COLO668 (cell line): ENCODE measurements around the gene KIF26A.
A peak's percentile ranks its signal among the peaks of the same experiment; 100 is the strongest.
"Not testable (repeated sequence)": the region's sequence is repeated elsewhere in the genome, so short reads cannot be mapped to it uniquely, and the experiment has no call there.

Source experiments
- DNase-seq: peaks from one replicate; lab custom pipeline; 2025; ENCODE audit not compliant: unreplicated experiment; lab: John Stamatoyannopoulos, UW

Gene KIF26A

GRCh38 chr14:104206281-104206904 lies 68.0 kb downstream of the KIF26A start:
- DNase-seq = peak; percentile 21

DNA sequence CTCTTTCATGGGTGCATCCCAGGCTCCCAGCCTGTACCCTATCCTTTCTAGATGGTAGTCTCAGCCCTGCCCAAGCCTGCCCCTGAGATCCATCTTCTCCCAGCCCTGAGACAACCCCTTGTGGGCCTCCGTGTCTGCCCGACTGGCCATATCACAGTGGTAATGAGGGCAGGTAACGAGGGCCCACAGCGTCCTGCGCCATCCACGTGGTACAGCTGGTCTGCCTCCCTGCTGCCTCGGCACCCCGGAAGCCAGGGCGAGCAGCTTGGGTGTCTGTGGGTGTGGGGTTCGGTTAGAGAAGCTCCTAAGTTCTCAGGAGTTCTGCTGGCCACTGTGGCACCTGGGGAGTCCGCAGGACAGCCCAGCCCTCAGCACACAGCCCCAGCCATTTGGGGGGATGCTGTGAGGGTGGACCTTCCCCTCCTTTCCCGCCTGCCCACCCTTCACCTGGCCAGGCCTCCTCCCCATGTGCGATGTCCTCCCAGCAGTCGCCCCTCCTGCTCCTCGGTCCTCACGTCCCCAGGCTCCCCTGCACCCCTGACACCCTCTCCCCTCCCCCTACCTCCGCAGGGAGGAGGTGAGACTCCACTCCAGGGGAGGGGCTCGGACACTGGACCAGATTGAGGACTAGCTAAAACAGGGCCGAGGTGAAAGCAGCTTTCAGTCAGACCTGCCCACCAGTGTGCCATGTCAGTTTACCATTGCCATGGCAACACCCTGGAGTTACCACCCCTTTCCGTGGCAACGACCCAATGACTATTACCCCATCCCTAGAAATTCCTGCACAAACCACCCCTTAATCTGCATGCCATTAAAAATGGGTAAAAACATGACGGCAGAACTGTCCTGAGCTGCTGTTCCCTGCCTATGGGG lies 69.0 kb downstream of the KIF26A start:
- DNase-seq = no peak

GRCh38 chr14:104208015-104208295 lies 69.6 kb downstream of the KIF26A start:
- not testable (repeated sequence) for DNase-seq

DNA sequence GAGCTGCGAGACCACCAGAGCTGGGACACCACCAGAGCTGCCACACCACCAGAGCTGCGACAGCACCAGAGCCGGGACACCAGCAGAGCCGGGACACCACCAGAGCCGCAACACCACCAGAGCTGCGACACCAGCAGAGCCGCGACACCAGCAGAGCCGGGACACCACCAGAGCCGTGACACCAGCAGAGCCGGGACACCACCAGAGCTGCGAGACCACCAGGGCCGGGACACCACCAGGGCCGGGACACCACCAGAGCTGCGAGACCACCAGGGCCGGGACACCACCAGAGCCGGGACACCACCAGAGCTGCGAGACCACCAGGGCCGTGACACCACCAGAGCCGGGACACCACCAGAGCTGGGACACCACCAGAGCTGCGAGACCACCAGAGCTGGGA lies 69.9 kb downstream of the KIF26A start:
- not testable (repeated sequence) for DNase-seq

DNA sequence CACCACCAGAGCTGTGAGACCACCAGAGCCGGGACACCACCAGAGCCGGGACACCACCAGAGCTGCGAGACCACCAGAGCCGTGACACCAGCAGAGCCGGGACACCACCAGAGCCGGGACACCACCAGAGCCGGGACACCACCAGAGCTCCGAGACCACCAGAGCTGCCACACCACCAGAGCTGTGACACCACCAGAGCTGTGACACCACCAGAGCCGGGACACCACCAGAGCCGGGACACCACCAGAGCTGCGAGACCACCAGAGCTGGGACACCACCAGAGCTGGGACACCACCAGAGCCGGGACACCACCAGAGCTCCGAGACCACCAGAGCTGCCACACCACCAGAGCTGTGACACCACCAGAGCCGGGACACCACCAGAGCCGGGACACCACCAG lies 70.7 kb downstream of the KIF26A start:
- DNase-seq = not testable (repeated sequence)

GRCh38 chr14:104209985-104210816 lies 71.8 kb downstream of the KIF26A start:
- DNase-seq = no peak

DNA sequence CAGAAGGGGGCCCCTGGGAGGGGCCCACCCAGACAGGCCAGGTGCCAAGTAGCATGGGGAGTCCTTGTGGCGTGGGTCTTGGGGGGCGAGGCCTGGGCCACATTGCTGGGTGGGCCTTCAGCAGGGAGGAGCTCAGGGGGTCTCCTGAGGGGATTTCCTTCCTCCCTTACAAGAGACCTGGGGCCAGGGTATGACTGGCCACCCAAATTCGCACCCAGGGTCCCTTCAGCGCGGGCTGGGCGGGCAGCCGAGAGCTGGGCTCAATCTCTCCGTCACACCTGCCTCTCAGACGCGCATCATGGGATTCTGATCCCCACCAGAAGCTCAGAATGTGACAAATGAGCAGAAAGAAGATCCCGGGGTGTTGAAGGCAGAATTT lies 72.4 kb downstream of the KIF26A start:
- no peak for DNase-seq

GRCh38 chr14:104211215-104211614 lies 72.8 kb downstream of the KIF26A start:
- DNase-seq = no peak

DNA sequence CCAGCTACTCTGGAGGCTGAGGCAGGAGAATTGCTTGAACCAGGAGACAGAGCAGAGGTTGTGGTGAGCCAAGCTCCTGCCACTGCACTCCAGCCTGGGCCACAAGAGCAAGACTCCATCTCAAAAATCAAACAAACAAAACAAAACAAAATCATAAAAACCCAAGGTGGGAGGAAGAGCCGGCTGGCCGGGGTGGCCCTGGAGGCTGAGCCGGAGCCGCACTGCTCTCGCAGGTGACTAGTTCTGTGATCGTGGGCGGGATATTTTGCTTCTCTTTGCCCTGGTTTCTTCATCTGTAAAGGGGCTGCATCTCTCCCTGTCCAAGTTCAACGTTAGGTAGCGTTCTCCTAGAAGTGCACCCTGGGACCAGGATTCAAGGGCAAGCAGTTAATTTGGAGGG lies 73.4 kb downstream of the KIF26A start:
- DNase-seq = no peak

- no peak for DNase-seq
Measured at GRCh38 chr14:104212206-104213095, 74.1 kb downstream of the KIF26A start.

- DNase-seq = no peak
Measured at GRCh38 chr14:104213301-104214034, 75.1 kb downstream of the KIF26A start.

DNA sequence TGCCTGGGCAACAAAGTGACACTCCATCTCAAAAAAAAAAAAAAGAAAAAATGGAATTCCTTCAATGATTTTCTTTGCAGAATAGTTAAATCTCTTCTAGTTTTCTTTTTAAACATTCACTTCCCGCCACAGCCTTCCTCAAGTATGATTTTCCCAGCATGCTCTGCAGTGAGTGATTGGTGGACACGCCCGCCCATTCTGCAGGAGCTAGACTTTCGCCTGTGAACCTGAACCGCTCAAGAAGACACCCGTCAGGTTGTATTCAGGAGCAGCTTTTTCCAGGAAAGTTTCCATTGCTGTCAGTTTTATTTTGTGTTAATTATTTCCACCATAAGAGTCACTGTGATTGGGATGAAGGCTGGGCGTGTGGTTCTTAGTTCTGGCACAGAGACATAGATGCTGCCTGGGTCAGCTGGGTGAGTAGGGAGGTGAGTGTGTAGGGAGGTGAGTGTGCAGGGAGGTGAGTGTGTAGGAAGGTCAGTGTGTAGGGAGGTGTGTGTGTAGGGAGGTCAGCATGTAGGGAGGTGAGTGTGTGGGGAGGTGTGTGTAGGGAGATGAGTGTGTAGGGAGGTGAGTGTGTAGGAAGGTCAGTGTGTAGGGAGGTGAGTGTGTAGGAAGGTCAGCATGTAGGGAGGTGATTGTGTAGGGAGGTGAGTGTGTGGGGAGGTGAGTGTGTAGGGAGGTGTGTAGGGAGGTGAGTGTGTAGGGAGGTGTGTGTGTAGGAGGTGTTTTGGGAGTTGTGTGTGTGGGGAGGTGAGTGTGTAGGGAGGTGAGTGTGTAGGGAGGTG lies 76.2 kb downstream of the KIF26A start:
- no peak for DNase-seq

DNA sequence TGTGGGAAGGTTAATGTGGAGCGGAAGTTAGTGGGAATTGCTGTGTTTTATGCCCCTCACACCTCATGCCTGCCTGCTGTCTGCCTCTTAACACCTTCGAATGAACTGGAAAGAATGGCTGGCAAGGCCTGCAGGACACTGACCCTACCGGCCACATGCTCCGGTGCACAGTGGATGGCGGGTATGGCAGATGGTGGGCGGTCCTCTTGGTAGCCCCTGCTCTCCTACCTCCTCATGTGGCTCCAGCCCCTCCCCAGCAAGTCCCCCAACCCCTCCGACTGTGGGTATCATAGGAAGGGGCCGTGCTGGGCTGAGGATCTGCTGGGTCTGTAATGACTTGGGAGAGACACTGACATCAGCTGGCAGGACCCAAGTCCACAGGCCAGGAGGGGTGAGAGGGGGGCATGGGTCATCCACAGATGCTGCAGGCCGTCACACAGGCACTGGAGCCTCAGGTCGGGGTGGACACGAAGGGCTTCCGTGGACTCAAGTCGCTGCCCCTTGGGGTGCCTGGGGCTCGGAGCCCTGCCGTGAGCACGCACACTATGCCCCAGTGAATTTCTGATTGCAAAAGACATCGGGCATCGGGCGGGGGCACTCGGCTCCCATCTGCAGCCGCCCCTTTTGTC lies 77.4 kb downstream of the KIF26A start:
- no peak for DNase-seq

- DNase-seq = no peak
Measured at GRCh38 chr14:104216457-104216856, 78.1 kb downstream of the KIF26A start.

DNA sequence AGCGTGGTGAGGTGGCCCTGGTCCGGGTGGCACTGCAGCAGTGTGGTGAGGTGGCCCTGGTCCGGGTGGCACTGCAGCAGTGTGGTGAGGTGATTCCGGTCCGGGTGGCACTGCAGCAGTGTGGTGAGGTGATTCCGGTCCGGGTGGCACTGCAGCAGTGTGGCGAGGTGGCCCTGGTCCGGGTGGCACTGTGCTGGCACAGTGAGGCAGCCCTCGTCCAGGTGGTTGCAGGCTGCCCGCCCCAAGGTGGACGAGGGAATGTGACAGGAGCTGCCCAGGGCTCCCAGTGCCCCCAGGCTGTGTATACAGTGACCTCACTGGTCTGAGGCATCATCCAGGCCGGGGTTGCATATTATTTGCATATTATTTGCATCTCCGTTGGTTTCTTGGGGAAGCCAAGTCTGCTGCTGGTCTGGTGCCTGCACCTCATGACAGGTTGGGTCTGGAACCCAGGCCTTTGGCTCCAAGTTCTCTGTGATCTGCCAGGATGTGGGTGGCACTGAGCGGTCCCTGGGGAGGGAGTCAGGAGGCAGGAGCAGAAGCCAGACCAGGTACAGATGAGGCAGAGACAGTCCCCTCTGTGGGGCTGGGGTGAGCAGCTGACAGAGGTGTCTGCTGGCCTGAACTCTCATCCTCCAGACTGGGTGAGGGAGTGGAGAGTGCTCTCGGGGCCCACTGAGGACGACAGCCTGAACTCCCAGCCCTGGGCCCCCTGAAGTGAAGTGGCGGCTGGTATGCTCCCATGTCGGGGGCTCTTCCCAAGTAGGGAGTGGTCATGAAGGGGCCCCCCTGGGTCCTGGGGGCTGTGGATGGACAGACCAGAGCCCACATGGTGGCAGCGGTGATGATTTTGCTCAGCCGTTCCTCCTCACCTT lies 79.3 kb downstream of the KIF26A start:
- DNase-seq = no peak

DNA sequence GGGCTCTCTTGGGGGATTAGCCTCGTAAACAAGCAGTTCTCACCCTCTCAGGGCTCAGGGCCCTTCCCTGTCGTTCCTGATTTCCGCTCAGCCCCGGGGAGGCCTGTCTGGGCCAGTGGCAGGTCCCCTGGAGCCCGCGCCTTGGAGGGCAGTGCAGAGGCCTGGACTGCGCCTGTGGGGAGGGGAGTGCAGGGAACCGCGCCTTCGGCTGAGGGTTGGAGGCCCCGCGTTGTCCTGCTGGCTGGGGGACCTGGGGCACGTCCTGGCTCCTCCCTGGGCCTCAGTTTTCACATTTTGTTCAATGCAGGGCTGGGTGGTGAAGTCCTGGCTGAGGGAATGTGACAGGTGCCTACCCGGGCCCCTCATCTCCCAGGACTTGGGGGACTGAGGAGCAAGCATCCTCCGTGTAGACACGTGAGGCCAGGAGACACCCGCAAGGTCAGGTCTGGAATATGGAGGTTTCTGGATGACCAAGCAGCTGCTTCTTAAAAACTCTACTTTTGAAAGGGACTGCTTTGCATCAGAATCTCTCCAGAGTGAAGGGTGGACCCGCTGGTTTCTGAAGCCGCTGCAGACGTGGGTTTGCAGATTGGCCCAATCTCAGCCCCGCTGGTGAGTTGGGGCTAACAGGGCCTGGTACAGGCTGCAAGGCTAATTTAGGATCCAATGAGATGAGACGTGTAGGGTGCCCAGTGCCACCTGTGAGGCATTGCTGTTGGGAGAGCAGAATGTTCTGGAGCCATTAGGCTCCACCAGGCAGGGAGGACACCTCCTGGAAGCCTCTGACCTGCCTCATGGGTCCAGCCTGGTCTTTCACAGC lies 80.2 kb downstream of the KIF26A start:
- DNase-seq = no peak

DNA sequence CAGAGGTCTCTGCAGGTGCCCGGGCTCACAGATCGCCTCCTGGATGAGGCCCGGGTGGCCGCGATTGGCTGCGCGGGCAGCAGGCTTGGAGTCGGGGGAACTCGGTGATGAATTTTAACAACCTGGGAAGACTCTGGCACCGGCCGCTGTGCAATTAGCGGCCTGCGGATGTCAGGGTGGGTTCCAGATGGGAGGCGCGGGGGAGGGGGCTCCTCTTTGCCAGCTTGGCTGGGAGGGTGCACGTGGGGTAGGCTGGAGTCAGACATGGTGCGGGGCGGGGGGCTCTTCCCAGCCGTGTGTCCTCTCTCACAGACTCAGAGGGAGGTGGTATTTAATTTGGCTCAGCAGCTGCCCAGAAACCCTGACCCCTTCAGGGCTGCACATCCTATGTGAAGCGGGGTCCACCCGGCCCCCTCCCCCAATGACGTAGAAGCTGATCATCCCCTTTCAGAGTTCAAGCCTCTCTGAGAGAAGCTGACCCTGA lies 81.4 kb downstream of the KIF26A start:
- no peak for DNase-seq
